H1 (cell line): ENCODE data around the gene DHTKD1. TPM values are rescaled to one million over a fixed set of nuclear protein-coding genes. Genes with fewer than 3 reads are reported as not detected.

Experiments used
- CHD1 ChIP-seq: IDR thresholded peaks from 2 replicates; pipeline ENCODE4 v1.6.1; 2012; ENCODE audit warnings: low read depth, low read length, improper control_type of control experiment
- KDM1A ChIP-seq: fragments of 200-600, 300-600 bp; sonication (generic); IDR thresholded peaks from 2 replicates; pipeline ENCODE4 v1.7.1; 2016; ENCODE audit warnings: mild to moderate bottlenecking, low read length, borderline replicate concordance
- KDM5A ChIP-seq: fragments of 200-600 bp; IDR thresholded peaks from 2 replicates; pipeline ENCODE4 v1.7.1; 2012; ENCODE audit warnings: mild to moderate bottlenecking, low read length, inconsistent platforms, mixed read lengths
- NANOG ChIP-seq: IDR thresholded peaks from 2 replicates; pipeline ENCODE4 v1.6.1; 2011; ENCODE audit warnings: low read length, low read depth, mild to moderate bottlenecking, inconsistent platforms; ENCODE audit not compliant: insufficient read depth, poor library complexity, severe bottlenecking
- PHF8 ChIP-seq: fragments of 200-600 bp; sonication (generic); conservative IDR thresholded peaks from 2 replicates; pipeline ENCODE4 v1.7.1; 2012; ENCODE audit warnings: low read depth, mild to moderate bottlenecking, inconsistent platforms, low read length, moderate library complexity
- RFX5 ChIP-seq: IDR thresholded peaks from 2 replicates; pipeline ENCODE4 v1.6.1; 2011; ENCODE audit warnings: low read depth, low read length, improper control_type of control experiment, borderline replicate concordance
- RXRA ChIP-seq: IDR thresholded peaks from 2 replicates; pipeline ENCODE4 v1.6.1; 2011; ENCODE audit warnings: low read depth, mild to moderate bottlenecking, low read length, moderate library complexity; ENCODE audit not compliant: insufficient read depth
- SP4 ChIP-seq: IDR thresholded peaks from 2 replicates; pipeline ENCODE4 v1.6.1; 2012; ENCODE audit warnings: low read length, inconsistent platforms
- TEAD4 ChIP-seq: IDR thresholded peaks from 2 replicates; pipeline ENCODE4 v1.6.1; 2012; ENCODE audit warnings: low read depth, low read length, inconsistent platforms, mixed read lengths
- polyA plus RNA-seq, 7 experiments: library from polyadenylated mRNA; depleted of rRNA in 3 of 7; stranded (reverse) in 5 of 7; unstranded in 2 of 7; fragments of >200 nt in 5 of 7; fragments of 200-250 nt in 2 of 7; gene quantifications; 1 replicate in 5 of 7; 2 replicates in 1 of 7; 4 replicates in 1 of 7; pipeline versions ENCODE4 v1.2.1 to v1.2.3, GENCODE V29; 2011 to 2013; ENCODE audit warnings: missing spikeins in 2 of 7, mixed read lengths in 2 of 7
- total RNA-seq: library from RNA; stranded (reverse); fragmentation: NEBNext Ultra II Directional; extraction: Animal tissue kit (Norgen Biotek cat#: 25700); gene quantifications from 2 replicates; pipeline ENCODE4 v1.2.1, GENCODE V29; 2021

Gene DHTKD1
- total and polyA plus RNA-seq, 2 of the 8 experiments (the other 6 are each of a cell fraction or from before 2014, with no cell fraction given), result 49.8 to 74.9 TPM

GRCh38 chr10:12062754-12063482 is 5.8 kb upstream of the DHTKD1 start (continued):
- TF ChIP-seq RFX5, result no peak
- no peak for TF ChIP-seq TEAD4
- no peak for TF ChIP-seq RXRA
- TF ChIP-seq PHF8, result no peak
- no peak for TF ChIP-seq NANOG
- TF ChIP-seq SP4, result no peak
- no peak for TF ChIP-seq KDM1A
- no peak for TF ChIP-seq CHD1
- TF ChIP-seq KDM5A, result no peak
